LNCAP (cell line): ENCODE results near the gene ST7L.

Experiments used
- TF ChIP-seq, protein P1 (sequence below): fragments of 450-650 bp; IDR thresholded peaks from 2 replicates; pipeline ENCODE4 v1.5.1; 2017; ENCODE audit warnings: mild to moderate bottlenecking

The ST7L gene

GRCh38 chr1:112626887-112627286 lies 7.9 kb upstream of the ST7L start:
- TF ChIP-seq, protein P1, sequence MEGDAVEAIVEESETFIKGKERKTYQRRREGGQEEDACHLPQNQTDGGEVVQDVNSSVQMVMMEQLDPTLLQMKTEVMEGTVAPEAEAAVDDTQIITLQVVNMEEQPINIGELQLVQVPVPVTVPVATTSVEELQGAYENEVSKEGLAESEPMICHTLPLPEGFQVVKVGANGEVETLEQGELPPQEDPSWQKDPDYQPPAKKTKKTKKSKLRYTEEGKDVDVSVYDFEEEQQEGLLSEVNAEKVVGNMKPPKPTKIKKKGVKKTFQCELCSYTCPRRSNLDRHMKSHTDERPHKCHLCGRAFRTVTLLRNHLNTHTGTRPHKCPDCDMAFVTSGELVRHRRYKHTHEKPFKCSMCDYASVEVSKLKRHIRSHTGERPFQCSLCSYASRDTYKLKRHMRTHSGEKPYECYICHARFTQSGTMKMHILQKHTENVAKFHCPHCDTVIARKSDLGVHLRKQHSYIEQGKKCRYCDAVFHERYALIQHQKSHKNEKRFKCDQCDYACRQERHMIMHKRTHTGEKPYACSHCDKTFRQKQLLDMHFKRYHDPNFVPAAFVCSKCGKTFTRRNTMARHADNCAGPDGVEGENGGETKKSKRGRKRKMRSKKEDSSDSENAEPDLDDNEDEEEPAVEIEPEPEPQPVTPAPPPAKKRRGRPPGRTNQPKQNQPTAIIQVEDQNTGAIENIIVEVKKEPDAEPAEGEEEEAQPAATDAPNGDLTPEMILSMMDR: no peak

DNA sequence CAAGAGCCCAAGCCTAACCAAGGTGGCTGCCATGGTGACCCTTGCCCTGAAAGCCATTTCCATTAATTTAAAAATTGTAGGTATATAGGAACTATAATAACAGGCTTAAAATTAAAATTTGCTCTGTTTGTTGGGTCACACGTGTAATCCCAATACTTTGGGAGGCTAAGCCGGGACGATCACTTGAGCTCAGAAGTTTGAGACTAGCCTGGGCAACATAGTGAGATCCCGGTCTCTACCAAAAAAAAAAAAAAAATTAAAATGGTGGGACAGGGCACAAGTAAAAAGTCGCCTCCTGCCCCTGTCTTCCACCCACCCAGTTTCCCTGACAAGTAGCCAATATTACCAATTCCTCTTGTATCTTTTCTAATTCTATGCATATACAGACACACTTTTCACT lies 7.3 kb upstream of the ST7L start:
- TF ChIP-seq, protein P1: no peak

GRCh38 chr1:112625696-112626095 lies 6.8 kb upstream of the ST7L start:
- TF ChIP-seq, protein P1: no peak

DNA sequence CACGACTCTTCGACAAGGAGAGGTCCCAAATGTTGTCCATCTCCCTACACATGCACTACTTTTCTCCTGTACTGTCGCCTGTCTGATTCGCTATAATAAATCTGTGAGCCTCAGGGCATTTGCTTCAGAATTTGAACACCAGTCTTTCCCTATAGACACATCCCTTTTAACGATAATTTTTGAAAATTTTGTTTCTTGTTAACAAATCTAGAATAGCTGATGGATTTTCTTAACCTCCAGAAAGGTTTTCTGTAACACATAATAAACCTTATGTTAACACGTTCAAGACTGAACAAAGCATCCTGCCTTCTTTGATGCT lies 1.4 kb upstream of the ST7L start:
- TF ChIP-seq, protein P1: no peak

GRCh38 chr1:112619518-112620376 lies 806 bp upstream of the ST7L start, which contains the start of gene CAPZA1:
TSS of gene CAPZA1 (plus strand) at chr1:112619832. CDS start at chr1:112619845, 13 bp downstream.
- TF ChIP-seq, protein P1: no peak

- TF ChIP-seq, protein P1: no peak
Measured at GRCh38 chr1:112618114-112618720, 724 bp downstream of the ST7L start.

DNA sequence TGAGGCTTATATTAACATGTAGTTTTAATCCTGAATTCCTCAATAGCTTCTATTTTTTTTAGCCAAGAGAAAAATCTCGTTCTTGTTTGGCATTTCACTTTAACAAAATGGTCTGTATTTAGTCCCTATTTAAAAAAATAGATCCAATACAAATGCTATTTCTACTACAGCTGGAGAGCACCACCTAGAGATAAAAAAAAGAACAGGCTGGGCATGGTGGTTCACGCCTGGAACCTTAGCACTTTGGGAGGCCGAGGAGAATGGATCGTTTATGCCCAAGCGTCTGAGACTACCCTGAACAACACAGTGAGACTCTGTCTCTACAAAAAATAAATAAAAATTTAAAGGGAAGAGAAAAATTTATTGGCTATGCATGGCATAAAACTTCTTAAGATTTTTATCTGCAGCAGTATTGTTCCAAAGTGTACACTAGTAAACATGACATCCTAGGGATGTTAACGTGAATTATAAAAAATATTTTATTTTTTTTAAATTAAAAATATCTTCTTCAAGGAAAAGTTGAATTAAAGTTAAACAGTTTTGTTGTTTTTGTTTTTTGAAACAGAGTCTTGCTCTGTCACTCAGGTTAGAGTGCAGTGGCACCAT lies 4.4 kb downstream of the ST7L start:
- TF ChIP-seq, protein P1: peak; percentile 75
